Ovary (tissue), 9 donors: ENCODE measurements around the gene RAP2B. TPM values are rescaled to one million over a fixed set of nuclear protein-coding genes. Genes with fewer than 3 reads are reported as not detected.
"Not testable (repeated sequence)": the region's sequence is repeated elsewhere in the genome, so short reads cannot be mapped to it uniquely, and the experiment has no call there.

Experiments used
- DNase-seq, 5 donors: peaks; one replicate each; pipeline ENCODE4 v3.0.0-alpha.2; 2019 to 2020
- H3K27ac ChIP-seq, 2 donors: fragments of 200-600 bp; one replicate each; pipeline versions ENCODE4 v1.5.1 to v1.8.0; 2019 to 2022
- H3K27me3 ChIP-seq: fragments of 200-600 bp; one replicate; pipeline ENCODE4 v1.8.0; 2022
- H3K36me3 ChIP-seq: fragments of 200-600 bp; sonication (generic); one replicate; pipeline ENCODE4 v1.5.1; 2019
- H3K4me1 ChIP-seq: one replicate; pipeline ENCODE4 v1.8.1; 2013; ENCODE audit warnings: mild to moderate bottlenecking, moderate library complexity; ENCODE audit not compliant: insufficient read depth
- H3K4me3 ChIP-seq: fragments of 200-600 bp; sonication (generic); one replicate; pipeline ENCODE4 v1.5.1; 2017
- H3K9me3 ChIP-seq, 2 donors: fragments of 200-600 bp in 1 of 2; sonication (generic) in 1 of 2; one replicate each; pipeline versions ENCODE4 v1.5.1 to v1.8.1; 2013 to 2019; ENCODE audit warnings: mild to moderate bottlenecking in 1 of 2, moderate library complexity in 1 of 2
- EP300 ChIP-seq: sonication (generic); formaldehyde crosslinking; IDR thresholded peaks from one replicate; pipeline ENCODE4 v1.6.1; 2017; ENCODE audit warnings: antibody characterized with exemption
- POLR2A ChIP-seq: fragments of 450-650 bp; IDR thresholded peaks from one replicate; pipeline ENCODE4 v1.6.1; 2017; ENCODE audit warnings: antibody characterized with exemption, mild to moderate bottlenecking, moderate library complexity
- WGBS, 3 donors: extraction: QIAGEN DNeasy Blood & Tissue Kit in 1 of 3; methylation state at CpG; one replicate each; pipeline versions ENCODE4 v1.1.5 to v1.1.7; 2013 to 2017; 5-methylcytosine and 5-hydroxymethylcytosine counted together
- intact Hi-C, 4 donors: fragments of 100-400 bp; cut with DNase I; formaldehyde crosslinking; loops; one replicate each; pipeline versions ENCODE4 v1.11.0 to v1.15.1; 2022 to 2023
- polyA plus RNA-seq, 2 donors: library from polyadenylated mRNA; stranded (reverse); fragments of 200-250 nt in 1 of 2; fragments of 350-450 nt in 1 of 2; fragmentation: Illumina TruSeq in 1 of 2; extraction: RNeasy Lipid Tissue Mini Kit (QIAGEN cat#74804) in 1 of 2; gene quantifications; one replicate each; pipeline ENCODE4 v1.2.3, GENCODE V29; 2013 to 2014
- total RNA-seq, 7 donors: library from RNA; depleted of rRNA in 2 of 7; stranded (reverse); fragments of >200 nt in 2 of 7; fragmentation: NEBNext Ultra II Directional in 3 of 7; extraction: Animal tissue kit (Norgen Biotek cat#: 25700) in 3 of 7; gene quantifications; one replicate each; pipeline versions ENCODE4 v1.1.0 to v1.2.4, GENCODE V29; 2016 to 2023
- TF ChIP-seq, protein P1 (sequence below), 3 donors: fragments of 450-650 bp in 2 of 3; fragments of 200-600 bp in 1 of 3; IDR thresholded peaks; one replicate each; pipeline versions ENCODE4 v1.5.1 to v1.8.0; 2016 to 2022; ENCODE audit warnings: antibody characterized with exemption in 3 of 3, mild to moderate bottlenecking in 1 of 3
- donor health status: DM: no; HTN: no; CAD: no; lungs with moderate emphysema.
- donor health status: DM: no; HTN: no; CAD: no.
- donor health status: Bipolar disorder and iron deficiency.
- donor health status: DM: yes; HTN: yes; CAD: no.
- donor health status: DM: no; HTN: no; CAD: no.
- donor health status: DM: yes; HTN: yes; CAD: no.

Gene RAP2B
- total and polyA plus RNA-seq, 9 donors: 5.5 to 14.1 (median 9.5) TPM

DNA sequence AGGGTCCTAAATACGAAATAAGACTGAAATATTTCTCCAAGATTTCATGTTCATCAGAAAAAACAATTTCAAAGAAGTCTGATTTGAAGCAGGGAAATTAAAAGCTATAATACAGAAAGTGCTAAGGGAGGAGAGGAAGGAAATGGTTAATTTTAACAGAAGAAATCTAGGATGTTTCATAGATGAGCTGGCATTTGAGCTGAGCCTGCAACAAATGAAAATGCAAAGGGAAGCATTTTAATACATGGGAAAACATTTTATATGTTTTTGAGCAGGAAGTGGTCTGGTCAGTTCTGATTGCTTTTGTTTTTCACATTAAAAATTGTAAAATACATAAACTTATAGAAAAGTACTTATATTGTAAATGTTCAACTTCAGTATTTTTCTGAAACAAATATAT is 17.2 kb upstream of the RAP2B start:
- Histone ChIP-seq H3K4me1 (no peaks in the 10 kb centered on the region), H3K36me3 (no peaks in the 10 kb centered on the region), H3K4me3 (no peak overlapping the region), H3K27me3 (no peaks in the 10 kb centered on the region), H3K9me3 (no peaks in the 10 kb centered on the region), H3K27ac (no peak overlapping the region)
- 85 to 86% (median 85%) methylated on average over 1 of the region's 1 CpG for WGBS, 3 donors
- intact Hi-C loops: loop anchor here in 1 of 4 donors (2.0 kb wide), 1 partner anchor 62 kb away; no protein-coding TSS in a partner anchor
- TF ChIP-seq, protein P1, sequence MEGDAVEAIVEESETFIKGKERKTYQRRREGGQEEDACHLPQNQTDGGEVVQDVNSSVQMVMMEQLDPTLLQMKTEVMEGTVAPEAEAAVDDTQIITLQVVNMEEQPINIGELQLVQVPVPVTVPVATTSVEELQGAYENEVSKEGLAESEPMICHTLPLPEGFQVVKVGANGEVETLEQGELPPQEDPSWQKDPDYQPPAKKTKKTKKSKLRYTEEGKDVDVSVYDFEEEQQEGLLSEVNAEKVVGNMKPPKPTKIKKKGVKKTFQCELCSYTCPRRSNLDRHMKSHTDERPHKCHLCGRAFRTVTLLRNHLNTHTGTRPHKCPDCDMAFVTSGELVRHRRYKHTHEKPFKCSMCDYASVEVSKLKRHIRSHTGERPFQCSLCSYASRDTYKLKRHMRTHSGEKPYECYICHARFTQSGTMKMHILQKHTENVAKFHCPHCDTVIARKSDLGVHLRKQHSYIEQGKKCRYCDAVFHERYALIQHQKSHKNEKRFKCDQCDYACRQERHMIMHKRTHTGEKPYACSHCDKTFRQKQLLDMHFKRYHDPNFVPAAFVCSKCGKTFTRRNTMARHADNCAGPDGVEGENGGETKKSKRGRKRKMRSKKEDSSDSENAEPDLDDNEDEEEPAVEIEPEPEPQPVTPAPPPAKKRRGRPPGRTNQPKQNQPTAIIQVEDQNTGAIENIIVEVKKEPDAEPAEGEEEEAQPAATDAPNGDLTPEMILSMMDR (IDR thresholded peaks at IDR 0.05): no peak
- TF ChIP-seq EP300: no peak
- TF ChIP-seq POLR2A: no peak
- no peak for DNase-seq

DNA sequence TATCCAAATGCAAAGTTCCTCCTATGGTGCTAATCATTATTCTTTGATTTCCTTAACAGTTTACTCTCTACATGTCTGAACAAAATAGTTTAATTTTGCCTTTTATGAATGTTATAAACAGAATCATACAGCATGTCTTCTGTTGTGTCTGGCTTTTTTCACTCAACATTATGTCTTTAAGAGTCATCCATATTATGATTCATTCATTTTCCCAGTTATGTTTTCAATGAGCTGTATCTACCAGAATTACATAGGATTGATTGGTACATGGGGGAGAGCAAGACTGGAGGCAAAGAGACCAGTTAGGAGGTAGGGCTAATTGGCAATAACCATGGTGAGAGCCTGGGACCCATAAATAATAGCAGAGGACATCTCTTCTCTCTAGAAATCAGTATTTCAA is 16.6 kb upstream of the RAP2B start:
- H3K9me3 ChIP-seq: no peaks in the 10 kb centered on the region
- no peaks in the 10 kb centered on the region for H3K27me3 ChIP-seq
- TF ChIP-seq, protein P1 (IDR thresholded peaks at IDR 0.05): no peak
- TF ChIP-seq POLR2A (no peak), EP300 (no peak)
- intact Hi-C loops: loop anchor here in 1 of 4 donors (2.0 kb wide), 1 partner anchor 61 kb away; no protein-coding TSS in a partner anchor
- DNase-seq: no peak
- no peak overlapping the region for H3K27ac ChIP-seq
- H3K4me3 ChIP-seq: no peak overlapping the region
- H3K36me3 ChIP-seq: no peaks in the 10 kb centered on the region
- no peaks in the 10 kb centered on the region for H3K4me1 ChIP-seq

DNA sequence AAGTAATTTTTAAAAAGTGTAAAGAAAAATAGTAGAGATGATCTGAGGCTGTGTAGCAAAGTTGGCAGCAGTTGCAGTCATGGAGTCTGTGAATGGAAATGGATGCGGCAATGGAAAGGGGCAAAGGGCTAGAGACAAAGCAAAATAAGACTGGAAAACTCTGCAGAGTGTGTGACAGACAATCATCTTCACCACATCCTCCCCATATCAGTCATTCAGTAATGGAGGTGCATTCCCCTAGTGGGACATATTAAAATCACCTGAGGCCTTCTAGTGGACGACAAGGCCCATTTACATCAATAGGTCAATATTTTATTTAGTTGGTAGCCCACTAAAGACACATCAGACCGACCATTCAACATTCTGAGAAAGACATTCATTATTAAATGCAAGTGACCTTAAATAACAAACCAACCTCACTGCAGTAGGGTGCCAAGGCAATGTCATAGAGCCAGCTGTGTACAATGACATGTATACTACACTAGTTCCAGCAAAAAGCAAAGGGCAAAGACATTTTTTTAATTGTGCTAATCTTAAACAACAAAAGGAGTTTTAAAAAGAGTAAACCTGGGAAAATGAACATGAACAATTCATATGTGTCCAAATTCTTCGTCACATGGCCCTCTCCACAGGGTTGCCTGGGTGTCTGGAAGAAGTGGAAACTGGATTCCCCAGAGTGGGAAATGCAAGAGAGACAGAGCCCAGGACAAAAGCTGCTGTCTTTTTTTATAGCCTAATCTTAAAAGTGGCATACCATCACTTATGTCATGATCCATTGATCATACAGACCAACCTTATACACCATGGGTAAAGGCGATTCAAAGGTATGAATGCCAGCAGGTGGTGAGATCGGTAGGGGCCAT is 15.6 kb upstream of the RAP2B start:
- H3K4me3 ChIP-seq: no peak overlapping the region
- 92 to 96% (median 95%) methylated on average over 6 of the region's 6 CpGs for WGBS, 3 donors

GRCh38 chr3:153150991-153151390 is 11.0 kb upstream of the RAP2B start:
- 83 to 89% (median 87%) methylated on average over 2 of the region's 2 CpGs for WGBS, 3 donors
- Histone ChIP-seq H3K27ac (no peak overlapping the region), H3K9me3 (no peaks in the 10 kb centered on the region), H3K4me3 (no peak overlapping the region), H3K4me1 (no peaks in the 10 kb centered on the region), H3K27me3 (no peaks in the 10 kb centered on the region), H3K36me3 (no peaks in the 10 kb centered on the region)
- TF ChIP-seq EP300 (no peak), POLR2A (no peak)
- TF ChIP-seq, protein P1 (IDR thresholded peaks at IDR 0.05): no peak
- intact Hi-C loops: no loop called here
- no peak for DNase-seq

More for the DNA sequence above, 15.6 kb upstream of the RAP2B start:
- Histone ChIP-seq H3K36me3 (no peaks in the 10 kb centered on the region), H3K9me3 (no peaks in the 10 kb centered on the region), H3K27ac (no peak overlapping the region), H3K4me1 (no peaks in the 10 kb centered on the region), H3K27me3 (no peaks in the 10 kb centered on the region)
- intact Hi-C loops: no loop called here
- TF ChIP-seq, protein P1 (IDR thresholded peaks at IDR 0.05): no peak
- no peak for TF ChIP-seq EP300
- no peak for TF ChIP-seq POLR2A
- DNase-seq: no peak

DNA sequence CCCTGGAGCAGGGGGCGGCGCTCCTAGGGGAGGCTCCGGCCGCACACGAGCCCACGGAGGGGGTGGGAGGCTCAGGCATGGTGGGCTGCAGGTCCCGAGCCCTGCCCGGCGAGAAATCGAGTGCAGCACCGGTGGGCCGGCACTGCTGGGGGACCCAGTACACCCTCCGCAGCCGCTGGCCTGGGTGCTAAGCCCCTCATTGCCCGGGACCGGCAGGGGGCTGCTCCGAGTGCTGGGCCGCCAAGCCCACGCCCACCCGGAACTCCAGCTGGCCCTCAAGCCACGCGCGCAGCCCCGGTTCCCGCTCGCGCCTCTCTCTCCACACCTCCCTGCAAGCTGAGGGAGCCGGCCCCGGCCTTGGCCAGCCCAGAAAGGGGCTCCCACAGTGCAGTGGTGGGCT is 6.2 kb upstream of the RAP2B start:
- H3K4me3 ChIP-seq, H3K9me3 ChIP-seq, H3K27me3 ChIP-seq, intact Hi-C loops, H3K4me1 ChIP-seq, H3K36me3 ChIP-seq, H3K27ac ChIP-seq, DNase-seq: not testable (repeated sequence)
- 95 to 97% (median 96%) methylated on average over 26 to 29 of the region's 29 CpGs for WGBS, 3 donors
